IMR-90 (cell line): ENCODE results near the gene CD79B. TPM values are rescaled to one million over a fixed set of nuclear protein-coding genes. Genes with fewer than 3 reads are reported as not detected.

Experiments used
- ATAC-seq: fragments of 200-7000 bp; cut with Tn5 transposase; 2 replicates; pipeline ENCODE4 v1.9.1; 2020; ENCODE audit warnings: low read depth, mild to moderate bottlenecking, moderate library complexity
- BruUV-seq: library from RNA; stranded (reverse); fragments of 400-500 nt; replicated peaks from 2 replicates; lab custom pipeline; 2021; lab: Mats Ljungman, UMichigan
- CTCF ChIA-PET: fragments of 300-600 bp; formaldehyde crosslinking; extraction: SDS; loops from one replicate; lab custom pipeline; 2021; ENCODE audit warnings: antibody characterized with exemption; lab: Yijun Ruan, JAX
- POLR2A ChIA-PET: fragments of 300-600 bp; sonication (Branson Sonifier 250); formaldehyde crosslinking; loops from one replicate; lab custom pipeline; 2022; ENCODE audit warnings: antibody characterized with exemption; ENCODE audit not compliant: unreplicated experiment; lab: Charles Lee
- DNase-seq: peaks from one replicate; pipeline ENCODE4 v3.0.0; 2013
- H2AFZ ChIP-seq: replicated peaks from 2 replicates; pipeline ENCODE3; 2013; ENCODE audit warnings: low read length, mild to moderate bottlenecking; ENCODE audit not compliant: poor library complexity
- H2AK5ac ChIP-seq: 2 replicates; pipeline ENCODE4 v1.6.1; 2013; ENCODE audit warnings: low read depth, low read length, inconsistent platforms
- H2AK9ac ChIP-seq: replicated peaks from 2 replicates; pipeline ENCODE3; 2013; ENCODE audit warnings: mild to moderate bottlenecking, low read depth, low read length, moderate library complexity; ENCODE audit not compliant: poor library complexity
- H2BK120ac ChIP-seq: 2 replicates; pipeline ENCODE4 v1.6.1; 2013; ENCODE audit warnings: low read depth, low read length, inconsistent platforms
- H2BK15ac ChIP-seq: 3 replicates; pipeline ENCODE4 v1.6.1; 2013; ENCODE audit warnings: low read depth, low read length, inconsistent platforms
- H2BK20ac ChIP-seq: 2 replicates; pipeline ENCODE4 v1.6.1; 2013; ENCODE audit warnings: low read depth, mild to moderate bottlenecking, inconsistent platforms, low read length, moderate library complexity
- H2BK5ac ChIP-seq: 2 replicates; pipeline ENCODE4 v1.6.1; 2013; ENCODE audit warnings: mild to moderate bottlenecking, low read depth, low read length, inconsistent platforms; ENCODE audit not compliant: poor library complexity, severe bottlenecking
- H3K14ac ChIP-seq: replicated peaks from 2 replicates; pipeline ENCODE4 v1.6.1; 2013; ENCODE audit warnings: low read depth, low read length, inconsistent platforms
- H3K18ac ChIP-seq: 2 replicates; pipeline ENCODE4 v1.6.1; 2013; ENCODE audit warnings: low read depth, low read length, control low read depth
- H3K23ac ChIP-seq: 2 replicates; pipeline ENCODE4 v1.6.1; 2013; ENCODE audit warnings: low read depth, low read length, inconsistent platforms
- H3K27ac ChIP-seq: 2 replicates; pipeline ENCODE4 v1.5.1; 2013; ENCODE audit warnings: mild to moderate bottlenecking, control low read depth, low read length; ENCODE audit not compliant: insufficient read depth
- H3K27me3 ChIP-seq: 2 replicates; pipeline ENCODE4 v1.6.1; 2013; ENCODE audit warnings: low read length; ENCODE audit not compliant: control insufficient read depth, insufficient read depth
- H3K36me3 ChIP-seq: 2 replicates; pipeline ENCODE4 v1.6.1; 2013; ENCODE audit warnings: low read length, mixed read lengths; ENCODE audit not compliant: control insufficient read depth, insufficient read depth
- H3K4ac ChIP-seq: 2 replicates; pipeline ENCODE4 v1.6.1; 2013; ENCODE audit warnings: low read depth, low read length, inconsistent platforms
- H3K4me1 ChIP-seq: 2 replicates; pipeline ENCODE4 v1.6.1; 2013; ENCODE audit warnings: low read length, mixed read lengths; ENCODE audit not compliant: control insufficient read depth, insufficient read depth
- H3K4me2 ChIP-seq: 2 replicates; pipeline ENCODE4 v1.6.1; 2013; ENCODE audit warnings: low read depth, mild to moderate bottlenecking, control low read depth, low read length, moderate library complexity
- H3K4me3 ChIP-seq: 2 replicates; pipeline ENCODE4 v1.5.1; 2013; ENCODE audit warnings: low read depth, mild to moderate bottlenecking, control low read depth, low read length, moderate library complexity; ENCODE audit not compliant: insufficient read depth
- H3K56ac ChIP-seq: 2 replicates; pipeline ENCODE4 v1.6.1; 2013; ENCODE audit warnings: low read length, inconsistent platforms; ENCODE audit not compliant: insufficient read depth; ENCODE audit errors: extremely low read depth
- H3K79me1 ChIP-seq, 2 experiments: 2 replicates each; pipeline ENCODE4 v1.6.1; 2013; ENCODE audit warnings: low read length in 2 of 2, inconsistent platforms in 1 of 2, low read depth in 1 of 2
- H3K9ac ChIP-seq: 2 replicates; pipeline ENCODE4 v1.6.1; 2013; ENCODE audit warnings: low read depth, low read length, control low read depth
- H3K9me1 ChIP-seq: 2 replicates; pipeline ENCODE4 v1.6.1; 2013; ENCODE audit warnings: low read length, inconsistent platforms; ENCODE audit not compliant: insufficient read depth
- H3K9me3 ChIP-seq: 2 replicates; pipeline ENCODE4 v1.6.1; 2013; ENCODE audit warnings: low read length; ENCODE audit not compliant: control insufficient read depth, insufficient read depth
- H4K20me1 ChIP-seq: 2 replicates; pipeline ENCODE4 v1.6.1; 2013; ENCODE audit warnings: low read length, inconsistent platforms; ENCODE audit not compliant: insufficient read depth
- H4K5ac ChIP-seq: 2 replicates; pipeline ENCODE4 v1.6.1; 2013; ENCODE audit warnings: mild to moderate bottlenecking, low read depth, low read length, control low read depth
- H4K8ac ChIP-seq, 2 experiments: 2 replicates each; pipeline ENCODE4 v1.6.1; 2013; ENCODE audit warnings: low read depth in 2 of 2, low read length in 2 of 2, control low read depth in 1 of 2, inconsistent platforms in 1 of 2
- H4K91ac ChIP-seq: 2 replicates; pipeline ENCODE4 v1.6.1; 2013; ENCODE audit warnings: low read depth, low read length, inconsistent platforms; ENCODE audit not compliant: insufficient read depth
- CTCF ChIP-seq: conservative IDR thresholded peaks from 2 replicates; pipeline ENCODE4 v1.5.1; 2012; ENCODE audit warnings: mild to moderate bottlenecking, low read depth, low read length, improper control_type of control experiment
- ELK1 ChIP-seq: fragments of 150-350 bp; IDR thresholded peaks from 2 replicates; pipeline ENCODE4 v1.6.1; 2016; ENCODE audit warnings: low read depth, mild to moderate bottlenecking, low read length, moderate library complexity, borderline replicate concordance
- FOS ChIP-seq: fragments of 150-350 bp; IDR thresholded peaks from 2 replicates; pipeline ENCODE4 v1.6.1; 2016; ENCODE audit warnings: low read depth, low read length
- MAFK ChIP-seq: IDR thresholded peaks from 2 replicates; pipeline ENCODE4 v1.6.1; 2012; ENCODE audit warnings: low read depth, low read length, improper control_type of control experiment
- MXI1 ChIP-seq: IDR thresholded peaks from 2 replicates; pipeline ENCODE4 v1.6.1; 2012; ENCODE audit warnings: low read depth, mild to moderate bottlenecking, low read length, moderate library complexity, borderline replicate concordance
- NFE2L2 ChIP-seq: fragments of 150-350 bp; IDR thresholded peaks from 2 replicates; pipeline ENCODE4 v1.6.1; 2016; ENCODE audit warnings: low read depth, mild to moderate bottlenecking, low read length
- RCOR1 ChIP-seq: IDR thresholded peaks from 2 replicates; pipeline ENCODE4 v1.6.1; 2012; ENCODE audit warnings: mild to moderate bottlenecking, low read length, improper control_type of control experiment; ENCODE audit not compliant: insufficient replicate concordance
- RFX5 ChIP-seq: IDR thresholded peaks from 2 replicates; pipeline ENCODE4 v1.8.0; 2012; ENCODE audit warnings: low read depth, mild to moderate bottlenecking, low read length, moderate library complexity
- SMC3 ChIP-seq: fragments of 150-350 bp; IDR thresholded peaks from 2 replicates; pipeline ENCODE4 v1.6.1; 2016; ENCODE audit warnings: low read depth, mild to moderate bottlenecking, antibody characterized with exemption, low read length, moderate library complexity
- USF2 ChIP-seq: fragments of 150-350 bp; IDR thresholded peaks from 2 replicates; pipeline ENCODE4 v1.6.1; 2017; ENCODE audit warnings: mild to moderate bottlenecking, antibody characterized with exemption, low read length, low read depth
- WGBS, 2 experiments: methylation state at CpG; one replicate each; pipeline versions ENCODE4 v1.1.5 to v1.1.7; 2013; ENCODE audit warnings: missing lambda C conversion rate in 2 of 2; ENCODE audit not compliant: insufficient read length in 1 of 2; ENCODE audit errors: extremely low coverage in 2 of 2; 5-methylcytosine and 5-hydroxymethylcytosine counted together
- dilution Hi-C: fragments of 300-500 bp; cut with HindIII; formaldehyde crosslinking; loops from one replicate; pipeline ENCODE4 v1.14.3; 2018; ENCODE audit warnings: low sequenced_read_pairs; ENCODE audit not compliant: unreplicated experiment
- in situ Hi-C: fragments of 300-500 bp; cut with MboI; formaldehyde crosslinking; loops from 3 replicates; pipeline ENCODE4 v1.14.3; 2019; ENCODE audit warnings: low sequenced_read_pairs, inconsistent platforms, mixed read lengths
- intact Hi-C: fragments of 100-400 bp; cut with micrococcal nuclease; formaldehyde crosslinking; loops from 2 replicates; pipeline ENCODE4 v1.10.0; 2022
- polyA plus RNA-seq, 3 experiments: library from polyadenylated mRNA; depleted of rRNA; stranded (reverse); fragments of >200 nt; gene quantifications; 2 replicates each; pipeline ENCODE4 v1.2.3, GENCODE V29; 2012; ENCODE audit warnings: low replicate concordance in 1 of 3
- total RNA-seq: library from RNA; depleted of rRNA; stranded (reverse); fragments of >200 nt; gene quantifications from 2 replicates; pipeline ENCODE4 v1.2.3, GENCODE V29; 2012

The CD79B gene
- total and polyA plus RNA-seq, 2 of the 4 experiments (the other 2 are of a cell fraction) = not detected

GRCh38 chr17:63911041-63911635, 21.0 kb downstream of the CD79B start, which contains the start of gene CSHL1:
Gene CSHL1 (minus strand): TSS chr17:63911258. CDS start chr17:63911196, 62 bp downstream.
- Histone ChIP-seq H3K56ac (no peak within 1 kb of the TSS), H3K18ac (no peak within 1 kb of the TSS), H4K5ac (no peak within 1 kb of the TSS), H2BK5ac (no peak within 1 kb of the TSS), H4K91ac (no peak within 1 kb of the TSS), H2AFZ (no peak within 1 kb of the TSS), H4K8ac (no peak within 1 kb of the TSS), H3K4me2 (no peak within 1 kb of the TSS), H3K27ac (no peak within 1 kb of the TSS), H3K4ac (no peak within 1 kb of the TSS), H4K20me1 (no peaks in the 10 kb centered on the region), H2BK20ac (no peak within 1 kb of the TSS), H3K14ac (no peak within 1 kb of the TSS), H3K79me1 (no peaks in the 10 kb centered on the region), H3K4me3 (no peak within 1 kb of the TSS), H3K36me3 (no peaks in the 10 kb centered on the region), H3K9me3 (no peaks in the 10 kb centered on the region), H3K23ac (no peak within 1 kb of the TSS), H3K4me1 (no peaks in the 10 kb centered on the region), H2AK9ac (no peak within 1 kb of the TSS), H2BK15ac (no peak within 1 kb of the TSS), H2BK120ac (no peak within 1 kb of the TSS), H3K9ac (no peak within 1 kb of the TSS), H3K9me1 (no peaks in the 10 kb centered on the region), H3K27me3 (peaks cover 42% of the 10 kb centered on the region), H2AK5ac (no peak within 1 kb of the TSS; the same call in 1 of the 2 replicates)
- TF ChIP-seq FOS (no peak), NFE2L2 (no peak), SMC3 (no peak), USF2 (no peak), CTCF (no peak), ELK1 (no peak), RCOR1 (no peak), MAFK (no peak), MXI1 (no peak), RFX5 (no peak)
- dilution Hi-C loops = no loop called here
- 60% methylated on average over 5 of the region's 15 CpGs; no CpG with 5 or more reads in 1 of the 2 experiments for WGBS, 2 experiments
- CTCF ChIA-PET = interaction anchor here (1.0 to 1.5 kb wide), 2 partner anchors 46 to 235 kb away, joined by 3 to 4 read pairs; no protein-coding TSS in a partner anchor
- intact Hi-C loops = loop anchor here (10.0 kb wide), 1 partner anchor 374 kb away; no protein-coding TSS in a partner anchor
- in situ Hi-C loops = loop anchor here (10.0 kb wide), 2 partner anchors 114 to 374 kb away; partner anchors contain the start of gene ICAM2
- ATAC-seq = no peak
- no TSS peak for BruUV-seq
- no peak for DNase-seq
- POLR2A ChIA-PET = no interaction called here
